Globus pallidus (tissue), 1 donor: ENCODE measurements around the gene HSD11B1.

ENCODE experiments used
- DNase-seq: peaks from one replicate; pipeline ENCODE4 v3.0.0-alpha.2; 2015; ENCODE audit warnings: low spot score

Gene HSD11B1

DNA sequence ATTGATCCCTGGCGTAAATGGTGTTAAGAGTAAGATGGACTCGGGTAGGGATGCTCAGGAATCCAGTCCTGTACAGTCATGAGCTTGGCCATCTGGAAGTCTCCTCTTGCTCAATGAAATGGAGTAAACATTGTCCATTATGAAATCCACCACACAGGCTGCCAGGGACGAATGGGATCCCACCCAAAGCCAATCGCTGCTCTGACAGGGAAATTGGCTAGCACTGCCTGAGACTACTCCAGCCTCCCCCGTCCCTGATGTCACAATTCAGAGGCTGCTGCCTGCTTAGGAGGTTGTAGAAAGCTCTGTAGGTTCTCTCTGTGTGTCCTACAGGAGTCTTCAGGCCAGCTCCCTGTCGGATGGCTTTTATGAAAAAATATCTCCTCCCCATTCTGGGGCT lies at the start of gene HSD11B1:
Gene HSD11B1 (plus strand): TSS at position 263 of the 400 bp plus-strand sequence. CDS start 97 bp downstream, at position 360.
- peak; percentile 82 for DNase-seq

DNA sequence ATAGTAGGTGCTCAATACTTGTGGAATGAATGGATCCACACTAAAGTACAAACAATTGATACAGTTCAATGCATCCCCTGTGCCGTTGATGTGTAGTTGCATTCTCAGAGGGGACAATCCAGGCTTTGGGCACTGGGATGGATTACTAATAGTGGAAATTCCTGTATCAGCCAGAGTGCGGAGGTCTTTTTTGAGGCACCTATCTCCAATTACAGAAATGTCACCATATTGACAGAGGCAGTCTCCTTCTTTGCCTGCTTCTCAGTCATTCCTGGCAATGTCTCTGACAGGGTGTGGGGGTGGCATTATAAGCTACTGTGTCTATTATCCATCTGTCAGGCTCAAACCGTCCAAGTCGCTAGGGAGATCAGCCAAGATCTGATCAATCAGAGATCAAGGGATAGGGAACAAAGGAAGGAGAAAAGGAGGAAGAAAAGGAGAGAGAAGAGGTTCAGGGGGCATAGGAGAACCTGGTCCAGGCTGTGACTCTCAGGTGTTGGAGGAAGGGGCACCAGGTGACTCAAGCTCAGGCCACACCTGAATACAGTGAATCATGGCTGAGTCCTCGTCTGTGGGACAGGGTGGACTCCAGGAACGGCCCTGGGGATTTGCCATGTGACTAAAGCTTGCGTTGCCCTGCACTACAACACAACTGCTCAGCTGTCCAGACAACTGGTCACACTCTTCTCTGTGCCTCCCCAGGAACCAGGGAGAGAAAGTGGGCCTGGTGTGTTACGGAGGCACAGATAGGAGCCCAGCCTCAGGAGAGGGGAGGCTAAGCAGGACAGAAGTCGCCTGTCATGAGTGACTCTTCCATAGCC lies 49.0 kb upstream of the HSD11B1 start:
- DNase-seq, result no peak

DNA sequence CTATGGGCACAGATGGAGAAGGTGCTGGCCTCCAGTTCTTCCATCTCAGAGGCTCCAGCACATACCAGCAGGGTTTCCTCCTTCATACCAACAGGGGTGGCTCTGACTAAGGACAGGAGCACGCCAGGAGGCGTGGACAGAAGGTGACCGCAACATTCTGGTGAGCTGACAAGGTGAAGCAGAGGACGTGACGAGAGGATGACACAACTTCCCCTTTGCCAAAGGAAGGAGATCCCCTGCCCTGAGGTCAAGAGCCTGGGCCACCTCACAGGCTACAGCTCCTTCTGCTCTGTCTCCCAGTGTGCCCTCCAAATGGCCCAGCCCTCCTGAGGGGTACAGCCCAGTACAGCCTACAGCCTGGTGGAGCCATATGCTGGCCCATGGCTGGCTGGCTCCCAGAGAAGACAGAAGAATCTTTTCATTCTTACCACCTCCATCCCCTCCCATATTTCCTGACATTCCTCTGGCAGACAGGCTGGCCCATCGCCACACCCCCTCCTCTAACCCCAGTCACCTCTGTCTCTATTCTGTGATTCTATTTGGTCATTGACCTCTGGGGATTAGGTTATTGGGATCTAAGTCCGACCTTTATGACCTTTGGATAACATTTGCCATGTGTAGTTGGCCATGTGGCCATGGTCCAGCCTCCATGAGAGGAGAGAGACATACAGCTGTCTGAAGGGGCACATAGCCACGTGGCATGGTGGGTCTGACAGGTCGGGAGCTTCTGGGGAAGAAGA lies 47.3 kb upstream of the HSD11B1 start:
- DNase-seq, result no peak

DNA sequence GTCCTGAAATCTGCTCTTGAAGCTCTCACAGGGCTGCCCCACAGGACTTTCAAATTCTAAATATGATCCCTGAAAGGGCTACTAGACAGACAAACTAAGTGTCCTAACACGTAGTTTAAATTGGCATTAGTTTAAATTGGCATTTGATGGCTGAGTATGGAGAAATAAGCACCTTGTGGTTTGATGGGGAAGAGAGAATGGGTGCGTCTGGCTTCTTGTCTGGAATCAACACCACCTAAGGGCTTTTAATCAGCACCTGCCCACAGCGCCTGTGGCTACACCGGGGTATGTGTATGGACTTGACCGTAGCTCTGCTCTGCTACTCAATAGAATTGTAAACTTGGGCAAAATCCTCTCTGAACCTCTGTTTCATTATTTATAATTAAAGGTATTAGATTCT lies 46.7 kb upstream of the HSD11B1 start:
- no peak for DNase-seq

DNA sequence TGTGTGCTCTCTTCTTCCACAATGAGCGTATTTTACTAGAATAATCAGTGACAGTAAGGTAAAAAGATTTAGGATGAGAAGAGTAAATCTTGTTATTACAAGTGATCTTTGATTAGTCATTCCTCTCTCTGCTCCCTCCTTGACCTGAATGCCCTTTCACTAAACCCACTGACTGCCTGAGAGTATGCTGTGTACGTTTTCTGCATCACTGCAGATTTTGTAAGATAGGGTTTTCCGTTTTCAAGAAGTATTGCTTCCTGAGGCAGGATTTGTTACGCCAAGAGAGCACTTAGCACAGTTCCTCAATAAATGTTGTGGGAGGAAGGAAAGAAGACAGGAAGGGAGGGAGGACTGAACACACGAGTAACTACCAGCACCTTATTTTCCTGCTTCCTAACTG lies 44.7 kb upstream of the HSD11B1 start:
- no peak for DNase-seq

DNA sequence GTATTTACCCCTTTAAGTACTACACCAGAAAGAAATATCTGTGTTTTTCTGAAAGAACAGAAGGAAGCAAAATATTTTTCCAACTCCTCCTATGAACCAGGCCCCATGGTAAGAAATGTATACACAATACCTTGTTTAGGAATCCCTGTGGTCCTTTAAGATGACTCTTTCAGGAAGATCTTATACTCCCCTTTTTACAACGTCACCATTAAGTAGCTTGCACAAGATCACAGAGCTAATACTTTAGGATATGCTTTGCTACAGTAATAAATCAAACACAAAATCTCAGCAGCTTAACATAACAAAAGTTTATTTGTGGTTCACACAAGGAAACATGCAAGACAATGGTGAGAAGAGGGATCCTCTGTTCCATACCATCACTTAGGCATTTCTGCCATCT lies 43.6 kb upstream of the HSD11B1 start:
- no peak for DNase-seq

DNA sequence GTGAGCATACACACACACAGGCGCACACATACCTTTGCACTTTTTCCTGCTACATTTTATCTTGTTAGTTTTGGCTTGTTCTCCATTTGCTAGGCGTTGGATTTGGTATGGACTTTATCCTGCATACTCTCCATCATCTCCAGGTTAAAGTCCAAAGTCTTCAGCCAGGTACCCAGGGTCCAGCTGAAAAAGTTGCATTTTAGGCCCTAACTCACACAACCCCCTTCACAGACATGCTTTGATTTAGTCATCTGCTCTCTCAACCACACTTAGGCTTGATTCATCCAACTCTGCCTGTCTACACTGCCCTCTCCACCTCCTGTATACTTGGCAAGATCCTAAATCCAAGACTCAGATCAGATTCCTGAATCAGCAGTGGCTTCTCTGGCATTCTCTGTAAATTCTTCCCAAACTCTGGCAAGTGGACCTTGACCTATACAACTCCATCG lies 41.7 kb upstream of the HSD11B1 start:
- no peak for DNase-seq

DNA sequence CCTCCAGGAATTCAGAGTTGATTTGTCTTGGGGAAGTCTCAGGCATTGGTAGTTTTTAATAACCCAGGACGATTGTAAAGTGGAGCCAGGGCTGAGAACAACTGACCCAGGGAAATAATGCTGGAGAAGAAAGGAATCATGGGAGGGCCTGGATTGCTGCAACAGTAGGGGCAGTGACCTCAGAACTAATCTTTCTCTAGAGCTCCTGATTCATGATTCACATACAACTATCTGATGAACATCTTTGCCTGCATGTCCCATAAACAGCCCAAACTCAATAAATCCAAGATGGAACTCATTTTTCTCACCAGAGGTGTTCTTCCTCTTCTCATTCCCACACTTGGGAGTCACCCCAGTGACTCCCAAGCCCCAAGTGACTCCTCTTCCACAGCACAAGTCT lies 37.5 kb upstream of the HSD11B1 start:
- no peak for DNase-seq

DNA sequence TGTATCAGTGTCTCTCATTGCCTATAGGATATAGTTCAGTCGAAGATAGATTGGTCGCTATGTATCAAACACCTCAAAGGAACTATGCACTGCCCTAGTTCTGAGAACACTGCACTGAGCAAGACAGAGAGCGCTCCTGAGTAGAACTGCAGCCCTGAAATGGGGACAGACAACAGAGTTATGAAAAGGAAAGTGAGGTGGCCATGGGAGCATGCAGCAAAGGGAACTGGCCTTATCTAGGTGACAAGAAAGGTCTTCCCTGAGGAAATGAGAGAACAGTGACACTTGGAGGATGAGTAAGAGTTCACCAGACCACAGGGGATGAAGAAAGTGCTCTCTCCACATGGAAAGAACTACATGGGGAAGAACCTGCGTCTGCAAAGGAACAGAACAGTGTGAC lies 36.9 kb upstream of the HSD11B1 start:
- no peak for DNase-seq

DNA sequence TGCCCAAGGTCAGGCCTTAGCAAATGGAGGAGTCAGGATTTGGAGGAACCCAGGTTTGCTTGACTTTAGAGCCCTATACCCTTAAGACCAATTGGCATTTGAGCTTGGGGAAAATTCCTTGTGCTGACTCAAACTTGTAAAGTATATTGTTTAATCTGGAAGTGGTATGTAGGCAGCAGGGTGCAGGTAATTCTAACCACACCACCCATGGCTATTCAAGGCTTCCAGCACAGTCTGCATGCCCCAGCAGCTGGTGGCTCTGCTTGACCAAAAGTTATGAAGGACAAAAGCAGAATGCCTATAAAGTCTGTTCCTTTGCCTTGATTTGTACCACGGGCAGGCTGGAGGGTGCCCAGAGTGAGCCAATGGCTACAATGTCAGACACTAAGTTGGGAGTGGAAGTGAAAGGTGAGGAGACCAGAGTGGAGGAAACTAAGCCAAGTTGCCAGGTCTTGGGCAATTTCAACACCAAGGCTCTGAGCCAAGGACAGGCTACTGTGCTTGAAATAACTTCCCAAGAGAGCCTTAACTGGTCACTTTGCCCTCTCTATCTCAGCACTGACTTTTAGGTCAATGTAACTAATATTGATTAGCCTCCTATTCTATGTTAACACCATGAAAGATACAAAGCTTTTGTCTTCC lies 34.1 kb upstream of the HSD11B1 start:
- no peak for DNase-seq

DNA sequence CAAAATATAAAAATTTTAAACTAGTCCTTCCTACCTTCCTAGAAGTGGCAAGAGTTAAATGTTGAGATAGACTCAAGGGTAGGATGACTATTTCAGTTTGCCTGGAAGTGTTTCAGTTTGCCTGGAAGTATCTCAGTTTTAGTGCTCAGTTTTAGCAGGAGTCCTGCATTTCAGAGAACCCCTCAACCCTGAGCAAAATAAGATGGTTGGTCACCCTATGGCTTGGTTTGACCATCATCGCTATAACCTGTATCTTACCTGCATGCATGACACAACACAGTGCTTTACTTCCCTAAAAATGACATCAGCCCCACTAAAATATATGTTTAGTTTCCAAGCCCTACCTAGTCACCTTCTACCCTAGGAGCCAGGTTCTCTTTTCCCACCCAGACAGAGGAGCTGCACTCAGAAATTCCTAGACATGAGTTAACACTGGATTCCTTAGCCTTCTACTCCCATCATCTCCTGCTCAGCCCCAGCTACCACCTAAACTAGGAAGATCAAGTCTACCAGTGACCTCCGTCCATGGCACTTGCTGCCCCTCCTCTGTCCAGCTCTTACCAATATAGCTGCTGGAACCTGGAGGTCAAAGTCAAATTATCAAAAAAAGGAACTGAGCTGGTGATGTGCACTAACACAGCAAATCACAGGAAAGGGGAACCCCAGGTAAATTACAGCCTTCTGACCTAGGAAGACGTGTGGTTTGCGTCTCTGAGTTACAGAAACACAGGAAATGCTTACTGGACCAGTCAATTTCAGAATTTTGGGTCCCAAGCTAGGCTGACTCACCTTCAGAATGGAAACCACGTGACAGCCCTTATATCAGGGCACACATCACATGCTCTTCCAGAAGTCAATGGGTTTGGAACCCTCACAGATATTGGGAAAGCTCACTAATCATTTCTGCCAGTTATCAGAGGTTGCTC lies 31.7 kb upstream of the HSD11B1 start:
- DNase-seq, result no peak

DNA sequence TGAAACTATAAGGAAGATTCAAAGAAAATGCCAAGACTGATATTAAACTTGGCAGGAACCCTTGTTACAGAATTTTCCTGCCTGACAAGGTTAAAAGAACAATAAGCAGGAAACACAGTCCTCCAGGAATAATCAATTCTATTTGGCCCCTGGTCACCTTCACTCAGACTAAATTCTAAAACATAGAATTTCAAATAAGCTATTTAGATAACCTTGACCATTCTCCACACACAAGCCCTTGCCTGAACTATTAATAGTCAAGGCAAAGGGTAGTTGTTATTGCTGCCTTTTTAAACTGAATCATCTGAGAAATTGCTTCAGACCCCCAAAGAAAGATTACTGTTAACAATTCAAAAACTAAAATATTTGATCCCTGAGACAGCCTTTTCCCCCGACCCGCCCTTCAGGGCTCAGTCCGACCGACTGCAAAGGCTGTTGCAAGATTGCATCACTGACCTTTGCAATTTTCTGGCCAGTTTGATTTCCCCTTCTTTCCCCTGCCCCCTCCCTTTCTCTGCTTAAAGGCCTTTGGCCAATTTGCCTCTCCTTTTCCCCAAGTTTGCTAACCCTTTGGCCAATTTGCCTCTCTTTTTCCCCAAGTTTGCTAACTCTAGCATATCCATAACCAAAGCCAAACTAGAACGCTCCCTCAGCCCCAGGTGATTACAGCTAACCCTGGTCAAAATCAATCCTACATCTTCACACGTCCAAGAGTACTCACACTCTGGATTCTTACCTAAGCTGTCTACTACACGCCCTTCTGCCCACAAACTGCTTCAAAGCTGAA lies 30.8 kb upstream of the HSD11B1 start:
- no peak for DNase-seq

DNA sequence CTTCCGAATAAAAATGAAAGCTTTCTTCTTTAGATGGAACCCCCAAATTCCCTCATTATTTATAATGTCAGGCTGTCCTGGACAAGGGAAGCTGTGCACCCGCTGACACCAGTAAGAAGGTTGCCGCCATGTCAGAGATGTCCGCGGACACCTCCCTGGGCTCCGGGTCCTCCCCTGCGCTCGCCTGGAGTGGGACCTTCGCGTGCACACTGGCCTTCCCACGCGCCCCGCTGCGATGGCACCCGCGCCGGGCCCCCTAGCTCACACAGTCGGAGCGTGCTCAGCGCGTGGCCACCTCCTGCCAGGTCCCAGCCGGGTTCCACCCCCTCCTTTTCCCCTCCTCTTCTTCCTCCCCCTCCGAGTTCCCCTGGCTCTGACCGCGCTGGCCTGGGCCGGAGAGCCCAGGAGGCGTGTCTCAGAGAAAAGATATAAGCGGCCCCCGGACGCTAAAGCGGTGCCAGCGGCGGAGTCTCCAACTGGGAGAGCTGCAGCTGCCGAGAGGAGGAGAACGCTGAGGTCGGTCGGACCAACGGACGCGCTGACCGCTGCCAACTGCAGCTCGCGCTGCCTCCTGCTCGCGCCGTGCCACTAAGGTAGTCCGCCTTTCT lies 29.6 kb upstream of the HSD11B1 start, which contains the start of gene G0S2:
Gene G0S2 (plus strand): TSS at position 456 of the 608 bp plus-strand sequence. CDS start 273 bp downstream, outside the sequence.
- peak; percentile 42 for DNase-seq

DNA sequence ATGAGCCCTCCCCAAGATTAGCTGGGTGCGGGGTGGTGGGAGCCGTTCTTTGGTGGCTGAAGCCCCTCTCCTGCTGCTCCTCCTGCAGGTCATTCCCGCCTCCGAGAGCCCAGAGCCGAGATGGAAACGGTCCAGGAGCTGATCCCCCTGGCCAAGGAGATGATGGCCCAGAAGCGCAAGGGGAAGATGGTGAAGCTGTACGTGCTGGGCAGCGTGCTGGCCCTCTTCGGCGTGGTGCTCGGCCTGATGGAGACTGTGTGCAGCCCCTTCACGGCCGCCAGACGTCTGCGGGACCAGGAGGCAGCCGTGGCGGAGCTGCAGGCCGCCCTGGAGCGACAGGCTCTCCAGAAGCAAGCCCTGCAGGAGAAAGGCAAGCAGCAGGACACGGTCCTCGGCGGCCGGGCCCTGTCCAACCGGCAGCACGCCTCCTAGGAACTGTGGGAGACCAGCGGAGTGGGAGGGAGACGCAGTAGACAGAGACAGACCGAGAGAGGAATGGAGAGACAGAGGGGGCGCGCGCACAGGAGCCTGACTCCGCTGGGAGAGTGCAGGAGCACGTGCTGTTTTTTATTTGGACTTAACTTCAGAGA lies 29.0 kb upstream of the HSD11B1 start:
- DNase-seq, result peak; percentile 19

DNA sequence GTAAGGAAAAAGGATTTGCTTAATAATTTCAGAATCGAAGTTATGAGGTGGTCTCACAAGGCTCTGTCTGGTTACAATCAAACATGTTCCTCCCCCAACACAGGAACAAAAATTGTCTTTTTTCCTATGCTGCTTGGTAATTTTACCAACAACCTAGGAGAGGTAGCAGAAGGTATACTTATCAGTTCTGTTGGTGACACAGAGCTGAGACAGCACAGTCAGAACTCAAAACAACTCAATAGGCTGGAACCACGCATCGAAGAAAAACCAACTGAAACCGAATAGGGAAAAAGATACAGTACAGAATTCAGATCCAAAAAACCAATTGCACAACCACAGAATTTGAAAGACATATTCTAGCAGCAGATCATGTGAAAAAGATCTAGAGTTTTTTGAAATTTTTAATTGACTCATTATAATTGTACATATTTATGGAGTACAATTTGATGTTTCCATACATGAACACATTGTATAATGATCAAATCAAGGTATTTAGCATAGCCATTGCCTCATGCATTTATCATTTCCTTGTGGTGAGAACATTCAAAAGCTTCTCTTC lies 25.6 kb upstream of the HSD11B1 start:
- no peak for DNase-seq

DNA sequence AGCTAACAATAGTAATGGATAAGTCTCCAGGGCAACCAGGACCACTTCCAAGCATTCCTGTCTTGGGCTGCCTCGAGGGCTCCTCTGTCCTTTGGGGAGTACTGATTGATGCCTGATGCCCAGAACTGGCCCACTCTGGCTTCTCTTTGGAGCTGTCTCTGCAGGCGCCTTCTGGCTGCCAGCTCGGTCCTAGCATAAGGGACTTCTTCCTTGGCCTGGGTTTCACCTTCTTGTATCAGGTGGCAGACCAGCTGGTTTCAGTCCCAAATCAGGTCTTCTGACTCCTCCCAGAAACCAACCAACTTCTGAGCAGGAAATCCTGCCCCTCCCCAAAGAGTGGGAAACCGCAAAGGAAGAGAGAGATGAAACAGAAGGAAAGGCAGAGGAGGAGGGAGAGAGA lies 18.8 kb upstream of the HSD11B1 start:
- no peak for DNase-seq

DNA sequence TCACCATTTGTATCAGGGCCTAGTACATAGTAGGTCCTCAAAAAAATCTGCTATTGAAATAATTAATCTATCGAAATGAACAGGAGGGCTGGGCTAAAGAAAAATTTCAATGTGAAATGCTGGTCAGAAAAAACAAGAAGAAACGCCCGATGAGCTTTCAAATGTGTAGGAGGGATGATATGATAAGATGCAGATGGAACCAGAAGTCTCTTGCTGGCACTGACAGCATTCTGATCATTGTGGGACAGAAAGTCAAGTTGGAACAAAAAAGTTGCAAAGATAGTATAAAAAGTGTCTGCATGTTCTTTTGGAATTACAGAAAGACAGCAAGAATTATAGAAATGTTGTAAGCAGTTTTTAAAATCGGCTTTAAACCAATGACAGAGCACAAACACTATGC lies 18.3 kb upstream of the HSD11B1 start:
- no peak for DNase-seq

DNA sequence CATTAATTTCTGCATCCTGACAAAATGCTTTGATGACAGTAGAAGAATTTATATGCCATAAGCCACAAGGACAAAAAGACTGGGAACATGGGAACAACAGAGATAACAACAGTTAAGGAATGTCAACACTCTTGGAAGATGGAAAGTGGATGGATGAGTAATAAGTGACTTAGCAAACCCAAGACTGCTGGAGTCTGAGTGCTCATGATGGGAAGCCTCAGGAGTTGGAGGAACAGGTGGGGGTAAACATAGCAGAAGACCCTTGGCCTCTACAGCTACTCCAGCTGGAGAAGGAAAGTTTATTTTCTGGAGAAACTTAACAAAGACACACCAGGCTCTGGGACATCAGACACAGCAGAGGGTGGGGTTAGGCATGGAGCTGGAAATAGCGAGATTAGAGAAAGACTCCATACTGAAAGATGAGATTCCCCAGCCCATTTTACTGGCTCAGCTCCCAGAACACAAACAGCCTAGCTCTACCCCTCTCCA lies 15.9 kb upstream of the HSD11B1 start:
- DNase-seq, result no peak

DNA sequence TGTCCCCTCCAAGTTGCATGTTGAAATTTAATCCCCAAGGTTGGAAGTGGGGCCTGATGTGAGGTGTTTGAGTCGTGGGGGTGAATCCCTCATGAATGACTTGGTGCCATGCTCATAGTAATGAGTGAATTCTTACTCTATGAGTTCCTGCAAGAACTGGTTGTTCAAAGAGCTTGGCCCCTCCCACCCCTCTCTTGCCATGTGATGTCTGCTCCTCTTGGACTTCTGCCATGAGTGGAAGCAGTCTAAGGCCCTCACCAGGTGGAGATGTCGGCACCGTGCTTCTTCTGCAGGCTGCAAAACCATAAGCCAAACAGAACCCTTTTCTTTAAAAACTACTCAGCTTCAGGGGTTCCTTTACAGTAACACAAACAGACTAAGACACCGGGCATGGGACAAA lies 15.2 kb upstream of the HSD11B1 start:
- DNase-seq, result no peak
